GM19328 (cell line): ENCODE data around the gene MEIS2.

Experiments
- ATAC-seq: cut with Tn5 transposase; IDR thresholded peaks from one replicate; pipeline ENCODE4 v1.9.1; 2021; ENCODE audit warnings: mild to moderate bottlenecking, moderate library complexity; ENCODE audit not compliant: unreplicated experiment

Gene MEIS2

DNA sequence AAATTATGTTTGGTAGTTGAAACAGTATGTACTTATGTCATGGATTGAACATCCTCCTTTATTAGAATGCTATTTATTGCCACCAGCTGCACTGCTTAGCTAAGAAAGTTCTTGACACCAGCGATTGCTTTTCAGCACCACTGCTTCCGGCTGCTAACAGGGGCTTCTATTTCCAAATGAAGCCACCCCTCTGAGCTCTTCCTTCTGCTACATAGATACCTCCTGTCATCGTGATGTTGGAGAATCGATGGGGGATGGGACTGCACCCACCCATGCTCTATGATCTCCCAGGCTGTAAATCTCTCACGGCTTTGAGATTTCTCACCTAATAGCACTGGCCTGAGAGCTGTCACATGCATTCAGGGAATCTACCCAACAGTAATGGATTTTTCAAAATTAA is 259.2 kb downstream of the MEIS2 start:
- ATAC-seq, result no peak
